IMR-90 (cell line): ENCODE results near the gene HS3ST5. TPM values are rescaled to one million over a fixed set of nuclear protein-coding genes. Genes with fewer than 3 reads are reported as not detected.

ENCODE experiments used
- ATAC-seq: fragments of 200-7000 bp; cut with Tn5 transposase; 2 replicates; pipeline ENCODE4 v1.9.1; 2020; ENCODE audit warnings: low read depth, mild to moderate bottlenecking, moderate library complexity
- BruUV-seq: library from RNA; stranded (reverse); fragments of 400-500 nt; replicated peaks from 2 replicates; lab custom pipeline; 2021; lab: Mats Ljungman, UMichigan
- CTCF ChIA-PET: fragments of 300-600 bp; formaldehyde crosslinking; extraction: SDS; loops from one replicate; lab custom pipeline; 2021; ENCODE audit warnings: antibody characterized with exemption; lab: Yijun Ruan, JAX
- POLR2A ChIA-PET: fragments of 300-600 bp; sonication (Branson Sonifier 250); formaldehyde crosslinking; loops from one replicate; lab custom pipeline; 2022; ENCODE audit warnings: antibody characterized with exemption; ENCODE audit not compliant: unreplicated experiment; lab: Charles Lee
- DNase-seq: peaks from one replicate; pipeline ENCODE4 v3.0.0; 2013
- H2AFZ ChIP-seq: replicated peaks from 2 replicates; pipeline ENCODE3; 2013; ENCODE audit warnings: low read length, mild to moderate bottlenecking; ENCODE audit not compliant: poor library complexity
- H2AK5ac ChIP-seq: 2 replicates; pipeline ENCODE4 v1.6.1; 2013; ENCODE audit warnings: low read depth, low read length, inconsistent platforms
- H2AK9ac ChIP-seq: replicated peaks from 2 replicates; pipeline ENCODE3; 2013; ENCODE audit warnings: mild to moderate bottlenecking, low read depth, low read length, moderate library complexity; ENCODE audit not compliant: poor library complexity
- H2BK120ac ChIP-seq: 2 replicates; pipeline ENCODE4 v1.6.1; 2013; ENCODE audit warnings: low read depth, low read length, inconsistent platforms
- H2BK15ac ChIP-seq: 3 replicates; pipeline ENCODE4 v1.6.1; 2013; ENCODE audit warnings: low read depth, low read length, inconsistent platforms
- H2BK20ac ChIP-seq: 2 replicates; pipeline ENCODE4 v1.6.1; 2013; ENCODE audit warnings: low read depth, mild to moderate bottlenecking, inconsistent platforms, low read length, moderate library complexity
- H2BK5ac ChIP-seq: 2 replicates; pipeline ENCODE4 v1.6.1; 2013; ENCODE audit warnings: mild to moderate bottlenecking, low read depth, low read length, inconsistent platforms; ENCODE audit not compliant: poor library complexity, severe bottlenecking
- H3K14ac ChIP-seq: replicated peaks from 2 replicates; pipeline ENCODE4 v1.6.1; 2013; ENCODE audit warnings: low read depth, low read length, inconsistent platforms
- H3K18ac ChIP-seq: 2 replicates; pipeline ENCODE4 v1.6.1; 2013; ENCODE audit warnings: low read depth, low read length, control low read depth
- H3K23ac ChIP-seq: 2 replicates; pipeline ENCODE4 v1.6.1; 2013; ENCODE audit warnings: low read depth, low read length, inconsistent platforms
- H3K27ac ChIP-seq: 2 replicates; pipeline ENCODE4 v1.5.1; 2013; ENCODE audit warnings: mild to moderate bottlenecking, control low read depth, low read length; ENCODE audit not compliant: insufficient read depth
- H3K27me3 ChIP-seq: 2 replicates; pipeline ENCODE4 v1.6.1; 2013; ENCODE audit warnings: low read length; ENCODE audit not compliant: control insufficient read depth, insufficient read depth
- H3K36me3 ChIP-seq: 2 replicates; pipeline ENCODE4 v1.6.1; 2013; ENCODE audit warnings: low read length, mixed read lengths; ENCODE audit not compliant: control insufficient read depth, insufficient read depth
- H3K4ac ChIP-seq: 2 replicates; pipeline ENCODE4 v1.6.1; 2013; ENCODE audit warnings: low read depth, low read length, inconsistent platforms
- H3K4me1 ChIP-seq: 2 replicates; pipeline ENCODE4 v1.6.1; 2013; ENCODE audit warnings: low read length, mixed read lengths; ENCODE audit not compliant: control insufficient read depth, insufficient read depth
- H3K4me2 ChIP-seq: 2 replicates; pipeline ENCODE4 v1.6.1; 2013; ENCODE audit warnings: low read depth, mild to moderate bottlenecking, control low read depth, low read length, moderate library complexity
- H3K4me3 ChIP-seq: 2 replicates; pipeline ENCODE4 v1.5.1; 2013; ENCODE audit warnings: low read depth, mild to moderate bottlenecking, control low read depth, low read length, moderate library complexity; ENCODE audit not compliant: insufficient read depth
- H3K56ac ChIP-seq: 2 replicates; pipeline ENCODE4 v1.6.1; 2013; ENCODE audit warnings: low read length, inconsistent platforms; ENCODE audit not compliant: insufficient read depth; ENCODE audit errors: extremely low read depth
- H3K79me1 ChIP-seq, 2 experiments: 2 replicates each; pipeline ENCODE4 v1.6.1; 2013; ENCODE audit warnings: low read length in 2 of 2, inconsistent platforms in 1 of 2, low read depth in 1 of 2
- H3K9ac ChIP-seq: 2 replicates; pipeline ENCODE4 v1.6.1; 2013; ENCODE audit warnings: low read depth, low read length, control low read depth
- H3K9me1 ChIP-seq: 2 replicates; pipeline ENCODE4 v1.6.1; 2013; ENCODE audit warnings: low read length, inconsistent platforms; ENCODE audit not compliant: insufficient read depth
- H3K9me3 ChIP-seq: 2 replicates; pipeline ENCODE4 v1.6.1; 2013; ENCODE audit warnings: low read length; ENCODE audit not compliant: control insufficient read depth, insufficient read depth
- H4K20me1 ChIP-seq: 2 replicates; pipeline ENCODE4 v1.6.1; 2013; ENCODE audit warnings: low read length, inconsistent platforms; ENCODE audit not compliant: insufficient read depth
- H4K5ac ChIP-seq: 2 replicates; pipeline ENCODE4 v1.6.1; 2013; ENCODE audit warnings: mild to moderate bottlenecking, low read depth, low read length, control low read depth
- H4K8ac ChIP-seq, 2 experiments: 2 replicates each; pipeline ENCODE4 v1.6.1; 2013; ENCODE audit warnings: low read depth in 2 of 2, low read length in 2 of 2, control low read depth in 1 of 2, inconsistent platforms in 1 of 2
- H4K91ac ChIP-seq: 2 replicates; pipeline ENCODE4 v1.6.1; 2013; ENCODE audit warnings: low read depth, low read length, inconsistent platforms; ENCODE audit not compliant: insufficient read depth
- BHLHE40 ChIP-seq: fragments of 150-350 bp; IDR thresholded peaks from 2 replicates; pipeline ENCODE4 v1.6.1; 2016; ENCODE audit warnings: mild to moderate bottlenecking, low read depth, low read length
- CEBPB ChIP-seq: IDR thresholded peaks from 2 replicates; pipeline ENCODE4 v1.6.1; 2012; ENCODE audit warnings: low read depth, low read length, improper control_type of control experiment
- CHD1 ChIP-seq: IDR thresholded peaks from 2 replicates; pipeline ENCODE4 v1.6.1; 2012; ENCODE audit warnings: low read depth, low read length, improper control_type of control experiment
- CTCF ChIP-seq: conservative IDR thresholded peaks from 2 replicates; pipeline ENCODE4 v1.5.1; 2012; ENCODE audit warnings: mild to moderate bottlenecking, low read depth, low read length, improper control_type of control experiment
- ELK1 ChIP-seq: fragments of 150-350 bp; IDR thresholded peaks from 2 replicates; pipeline ENCODE4 v1.6.1; 2016; ENCODE audit warnings: low read depth, mild to moderate bottlenecking, low read length, moderate library complexity, borderline replicate concordance
- FOS ChIP-seq: fragments of 150-350 bp; IDR thresholded peaks from 2 replicates; pipeline ENCODE4 v1.6.1; 2016; ENCODE audit warnings: low read depth, low read length
- MAFK ChIP-seq: IDR thresholded peaks from 2 replicates; pipeline ENCODE4 v1.6.1; 2012; ENCODE audit warnings: low read depth, low read length, improper control_type of control experiment
- MAZ ChIP-seq: IDR thresholded peaks from 2 replicates; pipeline ENCODE4 v1.6.1; 2012; ENCODE audit warnings: low read depth, mild to moderate bottlenecking, low read length, improper control_type of control experiment, moderate library complexity, borderline replicate concordance
- MXI1 ChIP-seq: IDR thresholded peaks from 2 replicates; pipeline ENCODE4 v1.6.1; 2012; ENCODE audit warnings: low read depth, mild to moderate bottlenecking, low read length, moderate library complexity, borderline replicate concordance
- NFE2L2 ChIP-seq: fragments of 150-350 bp; IDR thresholded peaks from 2 replicates; pipeline ENCODE4 v1.6.1; 2016; ENCODE audit warnings: low read depth, mild to moderate bottlenecking, low read length
- POLR2A ChIP-seq: IDR thresholded peaks from 2 replicates; pipeline ENCODE4 v1.6.1; 2012; ENCODE audit warnings: mild to moderate bottlenecking, low read depth, low read length
- RAD21 ChIP-seq: IDR thresholded peaks from 2 replicates; pipeline ENCODE4 v1.6.1; 2012; ENCODE audit warnings: low read length, improper control_type of control experiment
- RCOR1 ChIP-seq: IDR thresholded peaks from 2 replicates; pipeline ENCODE4 v1.6.1; 2012; ENCODE audit warnings: mild to moderate bottlenecking, low read length, improper control_type of control experiment; ENCODE audit not compliant: insufficient replicate concordance
- RFX5 ChIP-seq: IDR thresholded peaks from 2 replicates; pipeline ENCODE4 v1.8.0; 2012; ENCODE audit warnings: low read depth, mild to moderate bottlenecking, low read length, moderate library complexity
- USF2 ChIP-seq: fragments of 150-350 bp; IDR thresholded peaks from 2 replicates; pipeline ENCODE4 v1.6.1; 2017; ENCODE audit warnings: mild to moderate bottlenecking, antibody characterized with exemption, low read length, low read depth
- WGBS, 2 experiments: methylation state at CpG; one replicate each; pipeline versions ENCODE4 v1.1.5 to v1.1.7; 2013; ENCODE audit warnings: missing lambda C conversion rate in 2 of 2; ENCODE audit not compliant: insufficient read length in 1 of 2; ENCODE audit errors: extremely low coverage in 2 of 2; 5-methylcytosine and 5-hydroxymethylcytosine counted together
- dilution Hi-C: fragments of 300-500 bp; cut with HindIII; formaldehyde crosslinking; loops from one replicate; pipeline ENCODE4 v1.14.3; 2018; ENCODE audit warnings: low sequenced_read_pairs; ENCODE audit not compliant: unreplicated experiment
- in situ Hi-C: fragments of 300-500 bp; cut with MboI; formaldehyde crosslinking; loops from 3 replicates; pipeline ENCODE4 v1.14.3; 2019; ENCODE audit warnings: low sequenced_read_pairs, inconsistent platforms, mixed read lengths
- intact Hi-C: fragments of 100-400 bp; cut with micrococcal nuclease; formaldehyde crosslinking; loops from 2 replicates; pipeline ENCODE4 v1.10.0; 2022
- polyA plus RNA-seq, 3 experiments: library from polyadenylated mRNA; depleted of rRNA; stranded (reverse); fragments of >200 nt; gene quantifications; 2 replicates each; pipeline ENCODE4 v1.2.3, GENCODE V29; 2012; ENCODE audit warnings: low replicate concordance in 1 of 3
- total RNA-seq: library from RNA; depleted of rRNA; stranded (reverse); fragments of >200 nt; gene quantifications from 2 replicates; pipeline ENCODE4 v1.2.3, GENCODE V29; 2012

Gene HS3ST5
- total and polyA plus RNA-seq, 2 of the 4 experiments (the other 2 are of a cell fraction), result not detected

- Histone ChIP-seq H2AK5ac (no peak overlapping the region), H3K9me1 (no peaks in the 10 kb centered on the region), H2BK15ac (no peak overlapping the region), H4K91ac (no peak overlapping the region), H4K5ac (no peak overlapping the region), H3K4me1 (no peaks in the 10 kb centered on the region), H3K9me3 (no peaks in the 10 kb centered on the region), H3K36me3 (no peaks in the 10 kb centered on the region), H2BK5ac (no peak overlapping the region), H3K27me3 (peaks cover 13% of the 10 kb centered on the region), H3K27ac (no peak overlapping the region), H2AK9ac (no peak overlapping the region), H2AFZ (no peak overlapping the region), H3K23ac (no peak overlapping the region), H3K56ac (no peak overlapping the region), H4K20me1 (no peaks in the 10 kb centered on the region), H3K9ac (no peak overlapping the region), H3K4me2 (no peak overlapping the region), H3K79me1 (no peaks in the 10 kb centered on the region), H3K4ac (no peak overlapping the region), H4K8ac (no peak overlapping the region), H3K14ac (no peak overlapping the region), H3K18ac (no peak overlapping the region), H2BK120ac (no peak overlapping the region), H3K4me3 (no peak overlapping the region), H2BK20ac (no peak overlapping the region)
- DNase-seq (no peak), ATAC-seq (no peak)
- intact Hi-C loops (no loop called here), dilution Hi-C loops (no loop called here), in situ Hi-C loops (no loop called here)
- POLR2A ChIA-PET, result no interaction called here
- CTCF ChIA-PET, result interaction anchor here (0.6 to 0.7 kb wide), 3 partner anchors 41 to 174 kb away, joined by 3 to 4 read pairs (median 3); no protein-coding TSS in a partner anchor
- BruUV-seq, result no TSS peak
- TF ChIP-seq RFX5 (no peak), USF2 (no peak), RAD21 (no peak), RCOR1 (no peak), FOS (no peak), MAZ (no peak), BHLHE40 (no peak), CTCF (no peak), CEBPB (no peak), MXI1 (no peak), ELK1 (no peak), MAFK (no peak), CHD1 (no peak), POLR2A (no peak), NFE2L2 (no peak)
- WGBS, 2 experiments, result no CpG with 5 or more reads among the region's 7 CpGs
Measured at GRCh38 chr6:114142258-114142657, 200.6 kb downstream of the HS3ST5 start.
